NCI-H82 treated with DMSO at 0.1 percent for 48 hours (cell line): ENCODE data around the gene TOR1AIP2.

ENCODE experiments used
- DNase-seq: peaks from one replicate; lab custom pipeline; 2025; ENCODE audit not compliant: unreplicated experiment; lab: John Stamatoyannopoulos, UW

Gene TOR1AIP2

DNA sequence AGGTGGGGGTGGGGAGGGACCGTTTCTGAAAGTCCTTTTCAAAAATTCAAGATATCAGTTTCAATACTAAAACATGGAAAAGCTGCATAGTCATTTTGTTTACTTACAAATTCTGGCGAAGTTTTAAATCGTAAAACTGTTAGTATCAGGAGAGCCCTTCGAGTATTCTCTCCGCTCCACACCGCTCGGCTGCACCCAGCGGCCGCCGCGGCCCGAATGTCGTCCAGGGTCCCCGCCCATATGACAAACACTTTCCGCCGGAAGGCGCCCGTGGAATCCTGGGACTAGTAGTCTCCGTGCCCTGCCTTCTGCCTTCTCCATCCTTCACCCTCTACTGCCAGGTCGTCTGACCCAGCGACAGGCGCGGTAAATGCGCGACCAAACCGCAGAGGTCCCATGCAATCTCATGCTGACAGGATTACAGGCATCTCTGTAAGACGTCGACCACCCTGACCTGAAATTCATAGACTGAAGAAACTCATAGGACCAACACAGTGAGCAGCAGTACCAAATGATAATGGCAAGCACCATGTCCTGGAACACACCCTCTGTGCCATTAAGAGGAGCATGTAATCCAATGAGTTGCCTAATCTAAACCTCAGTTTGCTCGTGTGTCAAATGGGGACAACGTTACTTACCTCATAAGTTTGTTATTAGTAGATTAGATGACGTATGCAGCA, at the start of gene TOR1AIP2:
TSS of gene TOR1AIP2 (minus strand) at position 218 of the 680 bp plus-strand sequence. CDS start 25,138 bp downstream, outside the sequence.
- peak; percentile 82 for DNase-seq

DNA sequence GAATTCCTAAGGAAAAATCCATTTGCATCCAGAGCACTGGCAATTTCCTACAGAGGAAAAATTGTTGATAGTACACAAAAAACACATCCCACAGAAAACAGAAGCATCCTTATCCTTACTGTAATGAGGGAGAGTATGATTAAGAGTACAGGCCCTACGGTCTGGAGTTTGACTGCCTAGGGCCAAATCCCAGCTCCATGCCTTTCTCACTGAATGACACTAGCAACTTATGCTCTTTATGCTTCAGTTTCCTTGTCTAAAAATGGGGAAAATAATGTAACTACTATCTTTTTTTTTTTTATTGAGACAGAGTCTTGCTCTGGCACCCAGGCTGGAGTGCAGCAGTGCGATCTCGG, 49.2 kb upstream of the TOR1AIP2 start:
- no peak for DNase-seq

DNA sequence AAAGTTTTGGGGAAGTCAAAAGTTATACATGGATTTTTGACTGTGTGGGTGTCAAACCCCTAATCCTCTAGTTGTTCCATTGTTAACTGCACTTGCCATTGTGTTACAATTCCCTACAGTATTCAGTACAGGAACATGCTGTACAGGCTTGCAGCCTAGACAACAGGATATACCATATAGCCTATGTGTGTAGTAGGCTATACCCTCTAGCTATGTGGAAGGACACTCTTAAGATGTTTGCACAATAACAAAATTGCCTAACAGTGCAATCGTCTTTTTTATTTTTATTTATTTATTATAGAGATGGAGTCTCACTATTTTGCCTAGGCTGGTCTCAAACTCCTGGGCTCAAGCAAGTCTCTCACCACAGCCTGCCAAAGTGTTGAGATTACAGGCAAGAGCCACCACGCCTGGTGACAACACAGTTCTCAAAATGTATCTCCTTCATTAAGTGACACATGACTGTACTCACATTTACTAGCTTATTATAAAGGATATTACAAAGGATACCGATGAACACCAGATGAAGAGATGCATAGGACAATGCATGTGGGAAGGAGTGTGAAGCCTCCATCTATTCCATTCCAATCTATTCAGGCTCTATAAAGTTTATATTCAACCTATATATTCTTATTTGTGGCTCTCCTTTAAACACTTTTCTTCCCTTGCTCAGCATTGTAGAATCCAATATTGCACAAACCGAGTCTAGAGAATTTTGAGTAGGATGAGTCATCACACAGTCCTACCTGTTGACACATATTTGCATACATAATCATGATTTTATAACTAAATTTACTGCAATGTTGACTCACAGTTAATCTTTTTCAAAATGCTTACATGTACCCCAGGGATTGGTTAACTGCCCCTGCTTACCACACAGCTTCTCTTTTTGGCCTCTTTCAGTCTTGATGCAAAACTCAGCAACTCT, 48.6 kb upstream of the TOR1AIP2 start:
- no peak for DNase-seq

DNA sequence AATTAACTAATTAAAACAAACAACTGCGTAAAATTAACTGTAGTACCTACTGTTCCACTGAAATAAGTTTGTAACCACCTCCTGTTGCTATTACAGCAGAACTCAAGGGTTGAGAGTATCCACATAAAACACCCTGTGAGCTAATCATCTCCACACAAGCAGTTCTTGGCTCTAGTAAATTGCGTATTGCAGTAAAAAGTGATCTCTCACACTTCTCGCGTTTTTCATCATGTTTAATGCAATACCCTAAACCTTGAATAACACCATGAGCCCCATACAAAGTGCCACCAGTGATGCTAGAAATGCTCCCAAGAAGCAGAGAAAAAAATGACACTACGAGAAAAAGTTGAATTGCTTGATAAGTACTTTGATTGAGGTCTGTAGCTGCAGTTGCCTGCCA, 47.7 kb upstream of the TOR1AIP2 start:
- no peak for DNase-seq

DNA sequence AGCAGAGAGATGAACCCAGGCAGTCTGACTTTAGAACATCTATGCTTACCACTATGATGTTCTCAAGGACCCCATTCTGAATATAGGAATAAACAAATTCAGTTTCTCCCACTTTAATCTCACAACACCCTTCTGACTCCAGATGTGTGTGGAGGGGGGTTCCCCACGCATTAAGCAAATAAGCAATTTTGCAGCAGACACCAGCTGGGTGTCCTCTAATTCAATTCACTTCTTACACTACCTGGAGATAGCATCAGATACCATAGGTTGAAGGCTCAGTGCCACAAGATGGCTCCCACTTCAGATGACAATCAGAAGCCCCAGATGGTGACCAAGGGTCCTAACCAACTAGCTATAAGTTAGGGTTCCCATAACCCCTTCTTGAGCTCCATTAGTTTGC, 46.7 kb upstream of the TOR1AIP2 start:
- DNase-seq: no peak

DNA sequence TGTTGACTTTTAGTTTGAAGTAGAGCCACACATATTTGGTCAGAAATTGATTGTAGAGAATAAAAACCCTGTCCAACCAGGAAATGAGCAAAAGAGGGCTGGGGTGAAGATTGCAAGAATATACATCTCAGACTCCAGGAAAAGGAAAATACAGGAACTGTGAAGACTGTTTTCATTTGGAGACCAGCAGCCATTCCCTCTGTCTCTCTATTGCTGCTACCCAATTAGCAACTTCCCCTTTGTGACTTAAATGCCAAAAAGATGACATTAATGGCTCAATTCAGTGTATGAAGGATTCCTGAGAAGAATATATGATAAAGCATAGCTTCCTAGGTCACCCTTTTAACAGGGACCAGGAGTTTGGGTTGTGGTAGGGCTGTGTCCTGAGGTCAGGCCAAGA, 45.4 kb upstream of the TOR1AIP2 start:
- no peak for DNase-seq

DNA sequence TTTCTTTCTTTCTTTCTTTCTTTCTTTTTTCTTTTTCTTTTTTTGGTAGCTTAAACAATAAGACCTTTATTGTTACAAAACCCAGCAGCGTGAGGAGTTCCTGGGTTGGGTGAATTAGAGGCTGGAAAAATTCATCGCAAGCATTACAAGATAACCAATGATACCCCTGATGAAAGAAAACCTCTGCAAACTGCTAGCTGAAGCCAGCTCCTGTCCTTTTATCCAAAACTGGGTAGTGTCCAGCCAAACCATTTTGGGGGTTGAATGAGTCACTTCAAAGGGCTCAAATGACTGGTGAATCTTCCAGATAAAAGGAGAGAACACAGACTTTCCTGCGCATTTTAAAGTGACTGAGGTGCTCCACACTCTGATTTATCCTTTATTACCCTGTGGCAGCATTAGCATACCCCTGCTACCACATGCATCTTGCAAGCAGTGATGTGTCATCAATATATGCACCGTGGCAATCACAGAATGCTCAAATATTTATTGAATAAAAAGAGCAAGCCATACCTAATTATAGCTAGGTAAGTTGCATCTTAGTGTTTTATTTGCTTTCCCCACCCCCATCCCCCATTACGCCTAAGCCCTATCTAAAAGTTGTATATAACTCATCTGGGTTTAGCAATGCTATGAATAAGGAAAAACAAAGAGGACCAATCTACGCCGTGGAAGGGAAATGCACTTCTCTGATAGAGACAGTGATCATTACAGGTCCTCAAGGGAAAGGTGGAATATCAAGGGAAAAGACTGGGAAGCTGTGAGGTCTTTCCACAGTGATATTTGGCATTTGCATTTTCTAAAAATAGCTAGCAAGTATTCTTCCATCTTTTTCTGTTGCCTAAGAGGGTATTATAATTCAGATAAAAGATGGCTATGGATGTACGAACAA, 44.6 kb upstream of the TOR1AIP2 start:
- DNase-seq: no peak

DNA sequence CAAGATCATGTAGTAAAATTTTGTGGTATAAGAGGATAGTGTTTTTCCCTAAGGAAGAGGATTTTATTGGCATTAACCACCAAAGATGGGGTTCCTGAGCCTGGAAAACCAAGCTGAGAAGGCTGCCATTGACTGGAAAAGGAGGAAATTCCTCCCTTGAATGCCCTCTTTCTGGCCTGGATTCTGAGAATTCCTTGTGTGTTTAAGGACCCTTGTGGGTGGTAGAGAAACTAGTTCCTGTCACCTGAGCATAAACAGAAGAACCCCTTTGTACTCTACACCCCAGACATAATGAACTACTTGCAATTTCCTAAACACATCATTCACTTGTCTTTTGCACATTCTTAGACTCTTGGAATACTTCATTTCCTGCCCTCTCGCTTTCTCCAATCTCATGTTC, 43.9 kb upstream of the TOR1AIP2 start:
- DNase-seq: no peak

DNA sequence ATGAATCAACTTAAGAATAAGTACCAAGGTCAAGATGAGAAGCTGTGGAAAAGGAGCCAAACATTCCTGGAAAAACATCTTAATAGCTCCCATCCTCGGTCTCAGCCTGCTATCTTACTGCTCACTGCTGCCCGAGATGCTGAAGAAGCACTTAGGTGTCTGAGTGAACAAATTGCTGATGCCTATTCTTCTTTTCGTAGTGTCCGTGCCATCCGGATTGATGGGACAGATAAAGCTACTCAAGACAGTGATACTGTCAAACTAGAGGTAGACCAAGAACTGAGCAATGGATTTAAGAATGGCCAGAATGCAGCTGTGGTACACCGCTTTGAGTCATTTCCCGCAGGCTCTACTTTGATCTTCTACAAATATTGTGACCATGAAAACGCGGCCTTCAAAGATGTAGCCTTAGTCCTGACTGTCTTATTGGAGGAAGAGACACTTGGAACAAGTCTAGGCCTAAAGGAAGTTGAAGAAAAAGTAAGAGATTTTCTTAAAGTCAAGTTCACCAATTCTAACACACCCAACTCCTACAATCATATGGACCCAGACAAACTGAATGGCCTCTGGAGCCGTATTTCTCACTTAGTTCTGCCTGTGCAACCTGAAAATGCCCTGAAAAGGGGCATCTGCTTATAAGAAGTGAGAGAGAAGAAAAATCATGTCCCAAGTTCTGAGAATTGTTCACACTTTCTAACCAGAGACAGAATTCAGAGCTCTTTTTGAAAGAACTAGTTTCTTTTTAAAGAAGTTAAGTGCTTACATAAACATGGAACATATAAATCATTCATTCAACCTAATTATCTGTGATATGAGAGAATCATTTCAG, 40.2 kb upstream of the TOR1AIP2 start:
- no peak for DNase-seq

DNA sequence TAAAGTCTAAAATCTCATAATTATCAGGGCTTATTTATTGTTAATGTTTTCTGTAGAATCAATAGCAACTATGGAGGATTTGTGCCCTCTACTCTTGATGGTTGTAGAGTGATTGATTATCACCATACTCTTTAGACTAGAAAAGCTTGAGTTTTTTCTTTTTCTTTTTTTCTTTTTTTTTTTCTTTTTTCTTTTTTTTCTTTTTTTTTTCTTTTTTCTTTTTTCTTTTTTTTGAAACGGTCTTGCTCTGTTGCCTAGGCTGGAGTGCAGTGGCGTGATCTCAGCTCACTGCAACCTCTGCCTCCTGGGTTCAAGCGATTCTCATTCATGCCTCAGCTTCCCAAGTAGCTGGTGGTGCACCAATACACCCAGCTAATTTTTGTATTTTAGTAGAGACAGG, 34.2 kb upstream of the TOR1AIP2 start:
- DNase-seq: no peak

DNA sequence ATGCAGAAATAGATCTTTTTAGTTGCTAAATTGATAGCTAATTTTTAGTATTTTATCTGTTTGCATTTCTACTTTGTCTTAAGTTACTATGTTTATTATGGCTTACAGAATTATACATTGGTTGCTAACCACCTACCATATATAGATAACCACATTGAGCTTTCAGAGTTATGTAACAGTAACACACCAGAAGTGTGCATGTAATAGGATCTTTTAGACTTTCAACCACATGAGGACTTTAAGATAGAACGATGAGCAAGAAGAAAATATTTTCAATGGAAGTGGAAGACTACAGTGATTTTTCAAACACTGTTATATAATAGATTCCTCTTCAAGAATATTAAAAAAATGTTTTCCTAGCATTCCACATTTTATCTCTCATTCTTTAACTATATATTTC, 33.3 kb upstream of the TOR1AIP2 start:
- DNase-seq: no peak

DNA sequence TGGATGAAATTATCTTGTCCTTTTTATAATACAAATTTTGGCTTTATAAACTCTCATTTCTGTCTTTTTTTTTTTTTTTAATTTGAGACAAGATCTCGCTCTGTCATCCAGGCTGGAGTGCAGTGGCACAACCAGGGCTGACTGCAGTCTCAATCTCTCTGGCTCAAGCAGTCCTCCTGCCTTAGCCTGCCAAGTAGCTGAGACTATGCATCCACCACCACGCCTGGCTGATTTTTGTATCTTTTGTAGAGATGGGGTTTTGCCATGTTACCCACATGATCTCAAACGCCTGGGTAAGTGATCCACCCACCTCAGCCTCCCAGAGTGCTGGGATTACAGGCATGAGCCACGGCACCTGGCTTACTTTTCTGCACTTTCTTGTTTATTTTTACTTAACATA, 12.0 kb upstream of the TOR1AIP2 start:
- DNase-seq: no peak

DNA sequence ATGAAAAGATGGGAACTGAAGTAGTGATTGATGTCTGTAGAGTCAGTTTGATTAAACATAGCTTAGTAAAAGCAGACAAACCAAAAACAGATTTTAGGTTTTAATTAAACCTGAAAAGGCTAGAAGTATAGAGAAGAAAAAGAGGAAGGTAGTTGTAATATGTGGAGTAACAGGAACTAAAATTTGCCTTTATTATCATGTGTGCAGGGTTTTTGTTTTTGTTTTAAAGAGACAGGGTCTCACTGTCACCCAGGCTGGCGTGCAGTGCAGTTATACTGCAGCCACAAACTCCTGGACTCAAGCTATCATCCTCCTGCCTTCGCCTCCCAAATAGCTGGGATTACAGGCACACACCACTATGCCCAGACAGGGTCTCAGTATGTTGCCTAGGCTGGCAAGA, 10.5 kb upstream of the TOR1AIP2 start:
- no peak for DNase-seq

DNA sequence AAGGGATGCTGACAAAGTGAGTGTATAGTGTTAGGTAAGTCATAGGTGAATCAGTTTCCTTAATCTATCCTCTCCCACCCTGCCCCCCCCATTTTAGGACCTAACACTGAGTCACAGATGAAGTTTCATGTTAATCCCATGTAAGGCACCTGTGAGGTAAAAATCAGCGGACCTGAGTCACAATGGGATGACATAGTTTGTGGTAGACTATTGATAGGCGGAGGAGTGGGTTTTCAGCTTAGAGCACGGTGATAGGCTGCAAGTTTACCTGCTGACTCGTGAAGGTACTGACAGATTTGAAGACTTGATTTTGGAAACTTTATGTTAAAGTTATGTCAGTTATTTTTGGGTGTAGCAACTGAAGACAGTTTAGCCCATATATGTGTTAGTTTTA, 6.1 kb upstream of the TOR1AIP2 start:
- DNase-seq: no peak

DNA sequence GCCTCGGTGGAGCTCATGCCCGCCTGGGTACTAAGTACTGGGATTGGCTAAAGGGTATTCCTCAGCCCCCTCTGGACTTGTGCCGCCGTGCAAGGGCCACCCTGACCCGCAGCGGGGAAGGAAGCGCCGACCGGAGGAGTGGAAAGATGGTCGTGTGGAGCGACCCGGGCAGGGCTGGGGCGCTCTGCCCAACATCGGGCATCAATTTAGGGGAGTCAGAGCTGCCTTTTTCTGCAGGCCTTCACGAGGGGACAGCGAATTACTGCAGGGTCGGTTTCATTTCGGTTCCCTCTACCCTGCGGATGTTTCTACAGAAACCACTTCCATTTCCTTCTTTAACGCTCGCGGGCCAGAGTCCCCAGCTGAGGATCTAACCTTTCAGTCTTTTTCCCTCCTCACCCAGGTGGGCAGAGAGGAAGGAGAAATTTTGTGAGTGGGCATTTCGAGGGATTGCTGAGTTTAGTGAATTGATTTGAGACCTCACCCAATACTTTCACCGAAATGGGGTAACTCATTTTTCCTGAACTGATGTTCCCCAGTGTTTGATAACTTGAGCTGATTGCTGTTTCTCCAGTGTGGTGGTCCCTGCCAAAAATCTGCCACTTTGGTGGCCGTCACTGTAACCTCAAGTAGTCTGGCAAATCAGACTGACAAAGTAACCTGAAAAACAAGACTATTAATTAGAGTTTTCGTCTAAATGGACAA, 5.6 kb upstream of the TOR1AIP2 start:
- DNase-seq: peak; percentile 86

DNA sequence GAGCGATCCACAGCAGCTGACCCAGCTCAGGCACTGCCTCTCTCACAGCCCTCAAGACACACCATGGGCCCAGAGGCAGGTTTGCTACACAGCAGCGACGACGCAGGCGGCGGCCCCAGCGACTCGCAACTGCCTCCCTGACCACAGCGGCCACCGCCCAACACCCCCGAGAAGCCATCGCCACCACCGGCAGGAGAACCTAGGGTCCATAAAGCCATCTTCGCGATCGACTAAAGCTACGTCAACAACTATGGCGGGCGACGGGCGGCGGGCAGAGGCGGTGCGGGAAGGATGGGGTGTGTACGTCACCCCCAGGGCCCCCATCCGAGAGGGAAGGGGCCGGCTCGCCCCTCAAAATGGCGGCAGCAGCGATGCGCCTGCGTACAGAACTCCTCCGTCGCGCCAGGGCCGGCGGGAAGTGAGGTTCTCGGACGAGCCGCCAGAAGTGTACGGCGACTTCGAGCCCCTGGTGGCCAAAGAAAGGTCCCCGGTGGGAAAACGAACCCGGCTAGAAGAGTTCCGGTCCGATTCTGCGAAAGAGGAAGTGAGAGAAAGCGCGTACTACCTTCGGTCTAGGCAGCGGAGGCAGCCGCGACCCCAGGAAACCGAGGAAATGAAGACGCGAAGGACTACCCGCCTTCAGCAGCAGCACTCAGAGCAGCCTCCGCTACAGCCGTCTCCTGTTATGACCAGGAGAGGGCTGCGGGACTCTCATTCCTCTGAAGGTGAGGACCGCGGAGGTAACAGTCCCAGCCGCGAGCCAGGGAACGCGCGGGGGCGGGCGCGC, 4.8 kb upstream of the TOR1AIP2 start, which contains the start of gene TOR1AIP1:
TSS of gene TOR1AIP1 (plus strand) at position 33 of the 787 bp plus-strand sequence. CDS start at position 251, 218 bp downstream.
- DNase-seq: peak; percentile 95

DNA sequence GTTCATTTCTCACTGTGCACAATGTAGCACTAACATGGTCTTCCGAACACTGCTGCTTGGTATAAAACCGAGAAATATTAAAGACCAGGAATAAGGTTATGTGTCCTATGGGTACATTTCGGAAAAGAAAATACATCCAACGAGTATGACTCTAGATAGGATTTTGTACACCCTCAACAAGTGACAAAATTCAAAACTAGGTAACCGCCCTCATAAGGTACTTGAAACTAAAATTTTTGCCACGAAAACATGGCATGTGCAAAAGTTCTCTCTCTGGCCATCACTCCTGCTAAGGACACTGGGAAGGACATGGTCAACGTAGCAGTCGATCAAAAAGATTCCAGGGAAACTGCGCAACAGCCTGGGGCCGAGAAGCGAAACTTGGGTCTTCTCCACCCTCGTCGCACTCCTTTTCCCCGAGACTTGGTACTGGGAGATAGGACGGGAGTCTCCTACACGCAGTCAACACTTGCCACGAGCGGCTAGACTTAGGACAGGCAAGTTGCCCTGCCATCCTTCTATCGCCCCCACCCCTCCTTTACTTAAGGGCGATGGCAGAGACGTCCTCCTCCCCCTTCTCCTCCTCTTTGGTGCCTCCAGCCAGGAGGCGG, 4.1 kb upstream of the TOR1AIP2 start:
- DNase-seq: no peak

DNA sequence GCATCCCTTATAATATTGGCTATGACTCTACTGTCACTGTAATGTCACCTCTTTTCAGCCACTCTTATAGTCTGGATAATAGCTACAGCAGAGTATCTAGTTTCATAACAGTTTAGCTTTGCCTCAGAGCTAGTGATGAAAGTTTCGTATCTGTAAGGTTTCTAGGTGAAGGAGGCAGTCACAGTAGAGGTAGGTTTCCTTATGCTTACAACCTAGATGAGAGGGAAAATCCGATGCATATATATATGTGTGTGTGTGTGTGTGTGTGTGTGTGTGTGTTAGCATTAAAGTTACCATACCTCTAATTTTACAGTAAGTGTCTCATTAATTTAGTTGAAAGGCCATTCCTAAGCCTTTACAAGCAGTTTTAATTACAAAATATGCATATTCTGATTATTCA, 2.2 kb upstream of the TOR1AIP2 start:
- no peak for DNase-seq

DNA sequence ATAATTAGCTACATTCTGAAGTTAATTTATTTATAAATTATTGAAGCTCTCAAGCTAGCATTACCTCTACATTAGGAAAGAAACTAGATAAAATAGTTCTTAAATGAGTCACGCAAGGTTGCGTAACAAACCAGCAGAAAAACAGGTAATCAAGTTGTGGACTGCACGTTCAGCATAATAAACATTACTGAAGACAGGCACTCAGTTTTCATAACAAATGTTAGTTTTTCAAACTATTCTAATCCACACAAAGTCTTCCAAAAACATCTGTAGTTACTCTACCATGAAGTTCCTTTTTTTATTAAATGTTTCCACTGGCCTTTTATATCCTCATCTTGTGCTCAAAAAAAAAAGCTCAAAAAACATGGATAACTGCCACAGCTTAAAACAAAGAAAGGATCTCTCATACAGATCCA, 1.3 kb downstream of the TOR1AIP2 start:
- no peak for DNase-seq
